GM13976 (cell line): ENCODE data around the gene PLEKHG4B.
"Not testable (repeated sequence)": the region's sequence is repeated elsewhere in the genome, so short reads cannot be mapped to it uniquely, and the experiment has no call there.

Source experiments
- DNase-seq: peaks from one replicate; pipeline ENCODE4 v3.0.0; 2012; ENCODE audit warnings: low spot score
- in situ Hi-C: fragments of 300-500 bp; cut with MboI; formaldehyde crosslinking; loops from one replicate; pipeline ENCODE4 v1.12.0; 2022; ENCODE audit warnings: low sequenced_read_pairs, mixed read lengths, inconsistent platforms; ENCODE audit not compliant: unreplicated experiment
- TF ChIP-seq, protein P1 (sequence below): IDR thresholded peaks from 2 replicates; pipeline ENCODE4 v1.5.1; 2012; ENCODE audit warnings: borderline replicate concordance, mild to moderate bottlenecking; ENCODE audit not compliant: insufficient read depth; ENCODE audit errors: extremely low read depth, missing control alignments, control extremely low read depth

PLEKHG4B gene

DNA sequence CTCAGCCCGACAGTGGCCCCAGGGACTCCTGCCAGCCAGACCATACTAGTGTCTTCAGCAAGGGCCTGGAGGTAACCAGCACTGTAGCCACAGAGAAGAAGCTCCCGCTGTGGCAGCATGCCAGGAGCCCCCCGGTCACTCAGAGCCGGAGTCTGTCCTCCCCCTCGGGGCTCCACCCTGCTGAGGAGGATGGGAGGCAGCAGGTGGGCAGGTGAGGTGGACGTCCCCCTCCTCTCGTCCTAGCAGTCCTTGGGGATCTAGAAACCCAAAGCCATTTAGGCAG lies 71.3 kb downstream of the PLEKHG4B start:
- in situ Hi-C loops: no loop called here
- TF ChIP-seq, protein P1, sequence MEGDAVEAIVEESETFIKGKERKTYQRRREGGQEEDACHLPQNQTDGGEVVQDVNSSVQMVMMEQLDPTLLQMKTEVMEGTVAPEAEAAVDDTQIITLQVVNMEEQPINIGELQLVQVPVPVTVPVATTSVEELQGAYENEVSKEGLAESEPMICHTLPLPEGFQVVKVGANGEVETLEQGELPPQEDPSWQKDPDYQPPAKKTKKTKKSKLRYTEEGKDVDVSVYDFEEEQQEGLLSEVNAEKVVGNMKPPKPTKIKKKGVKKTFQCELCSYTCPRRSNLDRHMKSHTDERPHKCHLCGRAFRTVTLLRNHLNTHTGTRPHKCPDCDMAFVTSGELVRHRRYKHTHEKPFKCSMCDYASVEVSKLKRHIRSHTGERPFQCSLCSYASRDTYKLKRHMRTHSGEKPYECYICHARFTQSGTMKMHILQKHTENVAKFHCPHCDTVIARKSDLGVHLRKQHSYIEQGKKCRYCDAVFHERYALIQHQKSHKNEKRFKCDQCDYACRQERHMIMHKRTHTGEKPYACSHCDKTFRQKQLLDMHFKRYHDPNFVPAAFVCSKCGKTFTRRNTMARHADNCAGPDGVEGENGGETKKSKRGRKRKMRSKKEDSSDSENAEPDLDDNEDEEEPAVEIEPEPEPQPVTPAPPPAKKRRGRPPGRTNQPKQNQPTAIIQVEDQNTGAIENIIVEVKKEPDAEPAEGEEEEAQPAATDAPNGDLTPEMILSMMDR: no peak
- DNase-seq: no peak

DNA sequence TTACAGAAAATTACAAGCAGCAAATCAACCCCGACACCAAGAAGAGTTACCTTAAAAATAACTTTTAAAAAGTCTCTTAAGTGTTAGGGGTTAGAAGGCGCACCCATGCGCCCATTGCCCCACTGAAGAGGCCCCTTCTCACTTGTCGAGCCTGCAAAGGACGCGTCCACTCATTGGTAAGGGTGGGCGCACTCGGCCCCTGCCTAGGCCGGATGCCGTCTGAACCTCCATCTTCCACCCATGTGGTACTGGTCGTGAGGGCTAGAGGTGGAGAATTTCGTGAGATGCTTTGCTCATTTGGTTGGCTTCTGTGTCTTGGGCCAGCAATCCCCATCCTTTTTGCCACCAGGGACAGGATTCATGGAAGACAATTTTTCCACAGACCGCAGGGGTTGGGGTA lies 71.9 kb downstream of the PLEKHG4B start:
- TF ChIP-seq, protein P1: no peak
- in situ Hi-C loops: no loop called here
- no peak for DNase-seq

GRCh38 chr5:164244-164643 lies 72.3 kb downstream of the PLEKHG4B start:
- TF ChIP-seq, protein P1: no peak
- DNase-seq: no peak
- in situ Hi-C loops: no loop called here

DNA sequence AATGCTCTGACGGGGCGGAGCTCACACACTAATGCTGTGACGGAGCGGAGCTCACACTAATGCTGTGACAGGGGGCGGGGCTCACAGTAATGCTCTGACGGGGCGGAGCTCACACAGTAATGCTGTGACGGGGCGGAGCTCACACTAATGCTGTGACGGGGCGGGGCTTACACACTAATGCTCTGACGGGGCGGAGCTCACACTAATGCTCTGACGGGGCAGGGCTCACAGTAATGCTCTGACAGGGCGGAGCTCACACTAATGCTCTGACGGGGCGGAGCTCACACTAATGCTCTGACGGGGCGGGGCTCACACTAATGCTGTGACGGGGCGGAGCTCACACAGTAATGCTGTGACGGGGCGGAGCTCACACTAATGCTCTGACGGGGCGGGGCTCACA lies 72.8 kb downstream of the PLEKHG4B start:
- in situ Hi-C loops, DNase-seq: not testable (repeated sequence)

DNA sequence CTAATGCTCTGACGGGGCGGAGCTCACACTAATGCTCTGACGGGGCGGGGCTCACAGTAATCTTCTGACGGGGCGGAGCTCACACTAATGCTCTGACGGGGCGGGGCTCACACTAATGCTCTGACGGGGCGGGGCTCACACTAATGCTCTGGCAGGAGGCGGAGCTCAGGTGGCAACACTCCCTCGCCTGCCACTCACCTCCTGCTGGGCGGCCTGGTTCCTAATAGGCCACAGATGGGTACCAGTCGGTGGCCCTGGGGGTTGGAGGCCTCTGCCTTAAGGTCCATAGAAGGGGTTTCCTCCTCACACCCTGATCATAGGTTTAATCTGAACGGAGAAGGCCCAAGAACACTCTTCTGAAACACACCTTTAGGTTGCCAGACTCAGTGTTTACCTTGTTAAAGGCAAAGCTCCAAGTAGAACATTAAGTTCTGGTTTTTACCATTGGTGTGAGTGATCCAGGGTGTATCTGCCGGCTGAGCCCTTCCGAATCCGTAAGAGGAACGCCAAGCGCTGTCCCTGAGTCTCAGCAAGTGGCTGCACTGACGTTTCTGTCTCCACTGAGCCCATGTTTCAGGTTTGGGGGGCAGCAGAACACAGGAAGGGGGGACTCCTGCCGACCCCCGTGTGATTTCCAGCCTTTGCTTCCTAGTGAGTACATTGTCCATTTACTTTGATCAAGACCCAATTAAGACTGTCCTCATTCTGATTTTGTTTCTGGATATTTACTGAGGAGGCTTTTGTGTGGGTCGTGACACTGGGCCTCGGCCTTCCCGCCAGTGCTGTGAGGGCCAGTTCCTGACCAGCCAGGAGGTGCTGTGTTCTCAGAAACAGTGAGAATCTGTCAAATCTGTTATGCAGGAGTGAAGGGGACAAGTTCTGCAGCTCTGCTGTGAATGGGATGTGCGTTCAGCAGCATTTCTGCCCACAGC lies 74.7 kb downstream of the PLEKHG4B start:
- TF ChIP-seq, protein P1: no peak
- no peak for DNase-seq
- in situ Hi-C loops: no loop called here

- in situ Hi-C loops: no loop called here
- TF ChIP-seq, protein P1: no peak
- no peak for DNase-seq
These were observed 75.5 kb downstream of the PLEKHG4B start for GRCh38 chr5:167511-167910.

DNA sequence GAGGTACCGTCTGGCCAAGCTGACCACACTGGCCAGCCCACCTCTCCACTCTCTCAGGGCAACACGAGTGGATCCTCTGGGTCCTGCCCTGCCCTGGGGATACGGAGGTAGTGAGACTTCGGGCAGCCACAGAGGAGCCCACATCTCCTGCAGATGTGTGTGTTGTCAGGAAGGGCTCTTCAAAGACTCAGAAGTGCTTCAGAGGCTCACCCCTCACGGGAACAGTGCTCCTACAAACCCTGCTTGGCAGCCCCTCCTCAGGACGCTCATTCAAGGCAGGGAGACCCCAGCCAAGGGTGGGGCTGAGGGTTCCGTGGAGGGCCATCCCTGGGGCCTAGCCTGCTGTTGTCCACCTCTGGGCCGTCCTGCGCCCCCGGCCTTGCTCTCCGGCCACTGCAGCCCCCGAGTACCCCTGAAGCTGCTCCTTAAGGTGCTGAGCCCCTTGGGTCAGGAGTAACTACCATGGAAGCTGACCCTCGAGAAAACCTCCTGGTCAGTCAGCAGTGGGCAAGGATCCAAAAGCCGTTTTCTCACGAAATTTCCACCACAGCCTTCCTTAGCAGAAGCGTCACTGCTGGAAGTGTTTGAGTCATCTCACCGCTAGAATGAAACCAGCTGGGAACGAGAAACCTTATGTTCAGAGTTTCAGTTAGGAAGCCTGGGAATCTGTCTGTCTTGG lies 76.2 kb downstream of the PLEKHG4B start:
- in situ Hi-C loops: no loop called here
- TF ChIP-seq, protein P1: no peak
- no peak for DNase-seq
